Ectodermal cell (in vitro differentiated cells): ENCODE measurements around the gene SNTG2.

ENCODE experiments used
- H3K27ac ChIP-seq: 2 replicates; pipeline ENCODE4 v1.7.0; 2013; ENCODE audit warnings: mild to moderate bottlenecking, low read depth, low read length; ENCODE audit not compliant: insufficient read depth, poor library complexity, severe bottlenecking
- H3K27me3 ChIP-seq: 2 replicates; pipeline ENCODE4 v1.7.0; 2013; ENCODE audit warnings: mild to moderate bottlenecking, low read length; ENCODE audit not compliant: insufficient read depth, control insufficient read depth, poor library complexity, severe bottlenecking
- H3K36me3 ChIP-seq: one replicate; pipeline ENCODE4 v1.7.0; 2013; ENCODE audit warnings: low read length; ENCODE audit not compliant: control insufficient read depth, insufficient read depth
- H3K4me1 ChIP-seq: one replicate; pipeline ENCODE4 v1.7.0; 2013; ENCODE audit warnings: low read length; ENCODE audit not compliant: control insufficient read depth, insufficient read depth
- H3K4me3 ChIP-seq: 2 replicates; pipeline ENCODE4 v1.7.0; 2013; ENCODE audit warnings: low read depth, low read length, control low read depth; ENCODE audit not compliant: insufficient read depth
- H3K9me3 ChIP-seq: 2 replicates; pipeline ENCODE4 v1.7.0; 2013; ENCODE audit warnings: mild to moderate bottlenecking, low read length, moderate library complexity; ENCODE audit not compliant: control insufficient read depth
- WGBS, 2 experiments: methylation state at CpG; one replicate each; pipeline ENCODE4 v1.1.7; 2013; ENCODE audit warnings: missing lambda C conversion rate in 2 of 2; 5-methylcytosine and 5-hydroxymethylcytosine counted together

Gene SNTG2

DNA sequence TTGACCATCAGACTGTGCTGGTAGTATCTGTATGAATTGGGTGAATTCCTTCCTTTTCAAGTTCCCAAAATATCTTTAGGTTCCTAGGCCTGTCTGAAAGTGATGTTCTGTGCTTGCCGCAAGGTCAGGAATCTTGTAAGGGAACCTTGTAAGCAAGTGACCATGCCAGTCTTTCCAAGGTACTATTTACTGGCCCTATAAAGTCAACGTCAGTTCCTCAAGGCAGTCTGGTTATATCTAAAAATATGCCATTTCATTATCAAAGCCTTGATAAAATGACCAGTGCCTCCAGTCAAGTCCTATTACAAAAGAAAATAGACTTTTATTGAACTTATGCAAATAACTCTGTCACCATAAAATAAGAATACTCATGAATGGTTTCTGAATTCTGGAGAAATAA, 374.2 kb downstream of the SNTG2 start:
- Histone ChIP-seq H3K27me3 (no peaks in the 10 kb centered on the region), H3K4me3 (no peak overlapping the region), H3K9me3 (no peaks in the 10 kb centered on the region), H3K36me3 (no peaks in the 10 kb centered on the region), H3K27ac (no peak overlapping the region), H3K4me1 (no peaks in the 10 kb centered on the region)
- WGBS, 2 experiments, result 92 to 93% methylated on average over 2 of the region's 2 CpGs

DNA sequence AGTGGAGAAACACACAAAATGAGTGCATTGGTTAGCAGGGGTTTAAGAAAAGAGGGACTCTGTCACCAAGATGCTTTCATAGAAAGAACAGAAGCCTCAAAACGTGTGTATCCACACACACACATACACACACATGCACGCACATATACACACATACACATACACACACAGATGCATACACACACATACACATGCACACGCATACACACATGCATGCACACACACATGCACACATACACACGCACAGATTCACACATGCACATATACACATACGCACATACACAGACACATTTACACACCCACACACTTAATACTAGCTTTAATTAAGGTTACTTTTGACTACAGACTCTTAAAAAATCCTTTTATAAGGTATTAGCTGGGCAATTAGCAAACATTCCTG, 378.0 kb downstream of the SNTG2 start:
- Histone ChIP-seq H3K4me1 (no peaks in the 10 kb centered on the region), H3K4me3 (no peak overlapping the region), H3K27ac (no peak overlapping the region), H3K27me3 (no peaks in the 10 kb centered on the region), H3K36me3 (no peaks in the 10 kb centered on the region), H3K9me3 (no peaks in the 10 kb centered on the region)
- WGBS, 2 experiments, result 85 to 86% methylated on average over 5 of the region's 5 CpGs

DNA sequence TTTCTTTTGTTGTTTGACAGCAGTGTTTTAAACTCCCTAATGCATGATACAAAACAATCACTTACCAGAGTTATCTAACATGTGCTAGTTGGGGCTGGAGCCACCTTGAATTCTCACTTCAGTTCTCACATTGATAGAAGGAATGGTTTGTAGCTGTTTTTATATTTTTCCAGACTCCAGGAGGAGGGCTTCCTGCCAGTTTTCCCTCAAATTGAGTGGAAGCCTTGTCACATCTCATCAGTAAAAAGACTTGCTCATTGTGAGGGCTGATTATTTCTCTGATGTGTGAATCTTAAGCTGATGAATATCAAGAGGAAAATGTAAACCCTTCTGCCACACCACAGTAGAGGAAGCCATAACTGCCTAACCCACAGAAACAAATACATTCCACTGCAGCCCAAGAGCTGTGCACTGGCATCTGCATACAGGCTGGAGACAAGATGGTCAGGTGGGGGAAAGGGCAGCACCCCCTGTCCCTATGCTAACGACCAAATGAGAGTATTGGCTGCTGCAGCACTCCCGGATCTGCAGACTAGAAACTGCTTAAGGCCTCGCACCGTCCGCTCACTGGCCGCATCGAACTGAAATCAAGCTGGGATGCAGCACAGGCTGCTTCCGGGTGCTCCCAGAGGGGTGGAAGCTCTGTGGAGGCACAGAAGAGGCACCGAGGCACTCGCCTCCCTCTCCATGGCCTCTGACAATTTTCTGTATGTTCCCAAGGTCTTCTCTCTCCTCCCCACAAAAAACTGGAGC, 388.9 kb downstream of the SNTG2 start:
- no peak overlapping the region for H3K27ac ChIP-seq
- no peaks in the 10 kb centered on the region for H3K36me3 ChIP-seq
- 76% methylated on average over 10 of the region's 10 CpGs for WGBS, 2 experiments
- H3K9me3 ChIP-seq, result no peaks in the 10 kb centered on the region
- H3K4me3 ChIP-seq, result no peak overlapping the region
- peaks cover 7% of the 10 kb centered on the region for H3K4me1 ChIP-seq
- no peaks in the 10 kb centered on the region for H3K27me3 ChIP-seq

DNA sequence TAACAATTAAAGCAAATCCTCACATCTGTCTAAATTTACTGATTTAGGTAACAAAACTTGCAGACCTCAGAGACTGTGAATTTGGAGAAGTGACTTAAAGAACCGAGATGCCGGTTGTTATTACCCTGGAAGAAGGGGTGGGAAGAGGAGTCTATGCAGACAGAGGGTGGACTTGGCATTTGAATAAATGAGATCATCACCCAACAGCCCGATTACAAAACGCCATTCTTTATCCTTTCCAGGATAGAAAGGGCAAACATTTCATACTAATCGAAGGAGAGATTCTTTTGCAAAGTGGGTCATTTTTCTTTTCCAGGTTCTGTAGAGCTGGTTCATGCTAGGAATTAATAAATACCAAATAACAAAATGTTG, 389.5 kb downstream of the SNTG2 start:
- H3K27me3 ChIP-seq, result no peaks in the 10 kb centered on the region
- no peak overlapping the region for H3K4me3 ChIP-seq
- H3K27ac ChIP-seq, result no peak overlapping the region
- whole genome bisulfite sequencing, 2 experiments, result 79 to 81% methylated on average over 5 of the region's 5 CpGs
- no peaks in the 10 kb centered on the region for H3K9me3 ChIP-seq
- H3K4me1 ChIP-seq, result peaks cover 7% of the 10 kb centered on the region
- H3K36me3 ChIP-seq, result no peaks in the 10 kb centered on the region

DNA sequence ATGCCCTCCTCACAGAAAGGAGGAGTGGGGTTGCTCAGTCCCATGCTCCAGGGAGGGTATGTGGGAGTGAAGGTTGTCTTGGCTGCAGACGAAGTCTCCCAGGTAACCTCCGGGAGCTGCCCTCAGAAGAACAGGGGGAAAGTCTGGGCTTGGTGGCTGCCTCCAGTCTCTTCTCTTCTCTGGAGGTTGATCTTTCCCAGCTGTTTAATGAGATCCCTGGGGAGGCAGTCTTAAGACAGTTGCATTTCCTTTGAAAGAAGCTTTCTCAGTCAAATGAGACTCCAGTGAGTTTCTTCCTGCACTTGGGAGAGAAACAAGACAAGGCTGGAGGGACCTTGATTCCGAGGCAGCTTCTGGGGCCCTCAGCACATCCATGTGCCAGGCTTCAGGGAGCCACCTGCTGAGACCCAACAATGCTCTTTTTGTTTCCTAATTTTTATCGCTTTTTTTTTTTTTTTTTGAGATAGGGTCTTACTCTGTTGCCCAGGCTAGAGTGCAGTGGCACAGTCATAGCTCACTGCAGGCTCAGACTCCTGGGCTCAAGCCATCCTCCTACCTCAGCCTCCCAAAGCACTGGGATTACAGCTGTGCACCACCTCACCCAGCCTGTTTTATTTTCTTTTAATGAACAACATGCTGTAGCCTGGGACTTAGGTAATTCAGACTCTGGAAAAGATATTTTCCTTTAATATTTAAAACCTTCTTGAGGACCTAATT, 390.9 kb downstream of the SNTG2 start:
- 58 to 60% methylated on average over 4 of the region's 4 CpGs for WGBS, 2 experiments
- Histone ChIP-seq H3K9me3 (no peaks in the 10 kb centered on the region), H3K4me3 (no peak overlapping the region), H3K27ac (no peak overlapping the region), H3K27me3 (no peaks in the 10 kb centered on the region), H3K4me1 (peaks cover 7% of the 10 kb centered on the region), H3K36me3 (no peaks in the 10 kb centered on the region)

DNA sequence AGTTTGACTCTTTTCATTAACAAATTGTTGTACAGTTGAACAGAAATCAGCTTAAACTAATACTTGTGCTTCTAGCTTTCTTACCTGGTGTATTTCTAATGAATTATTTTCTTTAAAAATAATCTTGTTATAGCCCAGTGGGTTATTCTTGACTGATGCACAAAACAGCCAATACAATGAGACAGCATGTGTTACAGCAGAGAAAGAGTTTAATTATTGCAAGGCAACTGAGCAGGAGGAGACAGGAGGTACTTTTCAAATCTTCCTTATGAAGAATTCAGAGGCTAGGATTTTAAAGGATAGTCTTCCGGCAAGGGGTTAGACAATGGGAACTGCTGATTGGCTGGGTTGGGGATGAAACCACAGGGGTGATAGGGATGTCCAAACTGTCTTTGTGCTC, 398.1 kb downstream of the SNTG2 start:
- Histone ChIP-seq H3K4me1 (no peaks in the 10 kb centered on the region), H3K27ac (no peak overlapping the region), H3K9me3 (peaks cover 5% of the 10 kb centered on the region), H3K36me3 (no peaks in the 10 kb centered on the region), H3K27me3 (no peaks in the 10 kb centered on the region), H3K4me3 (no peak overlapping the region)
- 93 to 96% methylated on average over 1 of the region's 1 CpG for WGBS, 2 experiments

DNA sequence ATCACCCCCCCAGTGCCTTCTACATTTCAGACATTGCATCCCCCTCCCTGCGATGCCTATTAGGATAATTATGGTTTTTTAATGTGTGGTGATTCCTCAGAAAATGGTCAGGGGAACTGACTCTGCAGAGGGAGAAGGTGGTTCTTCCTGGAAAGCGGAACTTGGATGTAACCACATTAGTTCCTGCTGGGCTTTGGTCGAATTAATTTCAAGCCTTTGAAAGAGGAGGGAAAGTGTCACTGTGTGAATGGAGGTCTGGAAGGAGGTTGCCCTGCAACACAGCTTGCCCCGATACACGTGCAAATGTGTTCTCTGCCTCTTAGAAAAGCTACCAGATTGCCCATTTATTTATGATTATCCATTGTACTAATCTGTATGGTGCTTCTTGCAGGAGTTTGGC, 399.5 kb downstream of the SNTG2 start:
- 44 to 55% methylated on average over 4 to 5 of the region's 5 CpGs for WGBS, 2 experiments

DNA sequence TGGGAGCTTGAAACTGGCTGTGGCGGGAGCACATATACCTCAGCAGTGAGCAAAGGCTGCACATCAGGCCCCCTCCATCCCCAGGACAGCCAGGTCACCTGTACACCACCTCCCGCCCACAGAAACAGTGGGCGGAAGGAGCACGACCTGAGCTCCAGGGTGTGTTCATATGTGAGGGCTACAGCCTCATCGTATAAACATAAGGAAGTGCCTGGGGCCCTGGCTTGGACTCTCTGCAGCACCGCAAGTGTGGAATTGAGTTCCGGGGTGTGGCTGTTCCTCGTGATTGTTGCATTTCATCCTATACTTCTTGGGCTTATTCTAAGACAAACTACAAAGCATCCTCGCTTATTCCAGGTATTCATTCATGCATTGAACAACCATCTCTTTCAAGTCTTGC, 402.5 kb downstream of the SNTG2 start:
- Histone ChIP-seq H3K36me3 (no peaks in the 10 kb centered on the region), H3K27ac (no peak overlapping the region), H3K27me3 (no peaks in the 10 kb centered on the region), H3K4me1 (no peaks in the 10 kb centered on the region), H3K9me3 (peaks cover 4% of the 10 kb centered on the region), H3K4me3 (no peak overlapping the region)
- 91 to 94% methylated on average over 9 of the region's 9 CpGs for WGBS, 2 experiments

More for the DNA sequence above, 399.5 kb downstream of the SNTG2 start:
- Histone ChIP-seq H3K27me3 (no peaks in the 10 kb centered on the region), H3K36me3 (no peaks in the 10 kb centered on the region), H3K4me3 (no peak overlapping the region), H3K4me1 (no peaks in the 10 kb centered on the region), H3K9me3 (peaks cover 5% of the 10 kb centered on the region), H3K27ac (no peak overlapping the region)

DNA sequence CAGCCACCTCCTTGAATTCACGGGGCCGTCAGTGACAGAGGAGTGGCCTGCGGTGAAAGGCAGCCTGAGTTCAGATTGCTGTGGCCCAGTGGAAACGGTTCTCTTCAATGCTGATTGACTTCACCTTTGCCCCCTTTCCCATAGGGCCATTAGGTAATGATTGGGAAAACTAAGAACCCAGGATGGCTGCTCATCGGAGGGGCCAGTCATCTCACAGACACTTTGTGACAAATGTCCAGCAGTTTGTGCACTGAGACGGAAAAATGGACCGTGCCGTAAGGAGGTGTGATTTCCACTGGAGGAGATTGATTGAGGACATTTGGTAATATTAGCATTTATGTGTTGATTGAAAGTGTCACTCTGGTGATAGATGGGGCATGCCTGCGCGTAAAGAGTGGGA, 402.9 kb downstream of the SNTG2 start:
- no peaks in the 10 kb centered on the region for H3K9me3 ChIP-seq
- no peaks in the 10 kb centered on the region for H3K36me3 ChIP-seq
- H3K27ac ChIP-seq, result no peak overlapping the region
- WGBS, 2 experiments, result 88 to 90% methylated on average over 10 of the region's 10 CpGs
- no peaks in the 10 kb centered on the region for H3K4me1 ChIP-seq
- no peak overlapping the region for H3K4me3 ChIP-seq
- no peaks in the 10 kb centered on the region for H3K27me3 ChIP-seq

DNA sequence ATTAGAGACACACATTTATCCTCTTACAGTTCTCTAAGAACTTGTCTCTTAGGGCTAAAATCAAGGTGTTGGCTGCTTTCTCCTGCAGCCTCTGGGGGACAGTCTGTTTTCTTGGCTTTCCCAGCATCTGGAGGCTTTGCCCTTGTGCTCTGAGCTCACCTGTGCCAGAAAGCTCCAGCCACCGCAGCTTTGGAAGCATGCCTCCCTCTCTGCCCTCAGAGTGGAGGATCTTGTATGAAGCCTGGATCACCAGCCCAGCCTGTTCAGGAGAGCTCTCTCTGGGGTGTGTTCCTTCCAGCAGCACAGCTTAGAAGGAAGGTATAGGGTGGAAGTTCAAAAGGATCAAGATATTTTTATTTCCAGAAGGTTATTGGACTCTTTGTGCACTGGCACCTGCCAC, 409.5 kb downstream of the SNTG2 start:
- Histone ChIP-seq H3K4me1 (no peaks in the 10 kb centered on the region), H3K9me3 (no peaks in the 10 kb centered on the region), H3K4me3 (no peak overlapping the region), H3K27me3 (no peaks in the 10 kb centered on the region), H3K27ac (no peak overlapping the region), H3K36me3 (no peaks in the 10 kb centered on the region)
- 92% methylated on average over 1 of the region's 1 CpG for WGBS, 2 experiments
